GM18858 (cell line): Measurements from ENCODE around the gene PPP1R17.

Experiments
- ATAC-seq: cut with Tn5 transposase; IDR thresholded peaks from one replicate; pipeline ENCODE4 v1.9.1; 2021; ENCODE audit not compliant: unreplicated experiment

The PPP1R17 gene

DNA sequence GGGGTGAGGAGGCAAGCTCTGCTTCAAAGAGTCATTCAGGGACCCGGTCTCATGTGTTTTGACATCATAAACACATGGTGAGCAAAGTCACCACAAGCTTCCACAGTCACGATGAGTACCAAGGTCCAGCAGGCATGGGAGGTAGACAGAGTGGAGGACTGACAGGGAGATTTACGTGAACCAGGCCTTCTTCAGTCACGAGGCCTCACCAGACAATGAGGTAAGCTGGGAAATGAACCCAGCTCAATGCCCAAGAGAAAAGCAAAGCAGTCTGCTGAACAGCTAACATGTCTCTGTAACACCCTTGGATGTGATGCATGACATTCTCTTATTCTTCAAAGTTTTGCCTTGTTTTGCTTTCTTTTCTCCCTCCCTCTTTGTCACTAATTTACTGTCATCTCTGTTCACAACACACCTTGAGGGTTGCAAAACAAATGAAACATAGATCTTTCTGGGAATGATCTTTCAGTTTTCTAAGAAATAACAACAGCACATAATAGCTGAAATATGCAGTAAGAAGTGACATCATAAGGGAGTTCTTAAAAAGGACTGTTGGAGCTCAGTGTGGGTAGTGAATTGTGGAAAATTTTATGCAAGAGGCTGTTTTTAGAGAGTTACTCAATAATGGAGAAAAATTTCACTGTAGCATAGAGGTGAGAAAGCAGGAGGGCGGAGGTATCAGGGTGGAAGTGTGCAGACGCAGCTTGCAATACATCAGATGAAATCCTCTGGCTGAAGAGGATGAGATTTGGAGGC is 9.0 kb downstream of the PPP1R17 start:
- no peak for ATAC-seq

- no peak for ATAC-seq
These were observed 12.0 kb downstream of the PPP1R17 start for GRCh38 chr7:31699050-31699449.

- ATAC-seq, result no peak
These were observed 15.3 kb downstream of the PPP1R17 start for GRCh38 chr7:31702354-31702753.

DNA sequence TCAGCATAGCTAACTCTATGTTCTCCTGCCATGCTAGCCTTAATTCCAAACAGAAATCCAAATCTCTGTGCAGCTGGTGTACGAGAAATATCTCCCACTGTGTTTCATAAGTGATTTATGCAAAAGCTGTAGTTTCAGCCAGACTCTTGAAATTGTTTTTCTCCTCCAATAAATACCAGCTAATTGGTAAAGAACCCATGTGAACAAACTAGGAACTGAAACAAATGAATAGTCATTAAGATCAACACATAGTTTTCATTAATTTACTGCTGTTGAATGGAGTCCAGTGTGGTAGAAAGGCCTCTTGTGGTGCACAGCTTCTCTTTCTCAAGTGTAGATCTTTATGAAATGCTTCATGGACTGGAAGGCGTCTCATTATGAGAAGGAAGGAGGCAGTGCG is 18.4 kb downstream of the PPP1R17 start:
- ATAC-seq, result peak; percentile 63

DNA sequence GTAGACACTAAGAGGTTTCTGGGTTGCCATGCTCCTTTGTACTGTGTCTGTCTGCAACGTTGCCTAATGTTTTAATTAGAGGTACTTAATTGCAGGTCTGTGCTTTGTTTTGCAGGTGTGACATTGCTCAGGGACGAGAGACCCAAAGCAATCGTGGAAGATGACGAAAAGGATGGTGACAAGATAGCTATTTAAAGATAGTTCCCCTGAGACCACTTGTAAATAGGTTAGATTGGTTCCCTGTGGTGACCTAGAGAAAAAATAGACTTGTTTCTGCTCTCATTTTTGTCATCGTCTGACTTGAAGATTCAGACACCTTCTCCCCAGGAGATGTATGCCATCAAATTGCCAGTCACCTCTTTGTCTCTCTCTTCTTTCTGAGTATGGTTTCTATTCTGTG is 20.1 kb downstream of the PPP1R17 start:
- no peak for ATAC-seq

- no peak for ATAC-seq
These were observed 23.2 kb downstream of the PPP1R17 start for GRCh38 chr7:31710171-31710570.

GRCh38 chr7:31716355-31716754 is 29.3 kb downstream of the PPP1R17 start:
- no peak for ATAC-seq

DNA sequence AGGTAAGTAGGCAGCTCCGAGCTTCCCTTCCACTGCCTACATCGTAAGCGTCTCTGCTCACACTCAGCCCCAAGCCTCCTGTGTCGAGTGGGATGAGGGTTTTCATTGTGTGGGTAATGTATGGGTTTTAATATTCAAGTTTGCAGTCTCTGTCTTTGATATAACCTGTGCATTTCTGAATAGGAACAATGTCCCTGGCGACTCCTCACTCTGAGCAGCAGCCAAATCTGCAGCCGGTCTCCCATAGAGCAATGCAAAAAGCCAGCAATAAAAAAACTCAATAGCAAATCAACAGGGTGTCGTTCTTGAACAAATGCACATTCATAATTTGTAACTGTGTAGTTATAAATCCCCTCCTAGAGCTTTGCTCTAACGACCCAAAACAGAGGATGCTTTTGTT is 33.4 kb downstream of the PPP1R17 start:
- ATAC-seq, result no peak

GRCh38 chr7:31724696-31725095 is 37.7 kb downstream of the PPP1R17 start:
- no peak for ATAC-seq

GRCh38 chr7:31729195-31729804 is 42.3 kb downstream of the PPP1R17 start:
- ATAC-seq, result no peak

- ATAC-seq, result no peak
These were observed 47.4 kb downstream of the PPP1R17 start for GRCh38 chr7:31734456-31734855.

DNA sequence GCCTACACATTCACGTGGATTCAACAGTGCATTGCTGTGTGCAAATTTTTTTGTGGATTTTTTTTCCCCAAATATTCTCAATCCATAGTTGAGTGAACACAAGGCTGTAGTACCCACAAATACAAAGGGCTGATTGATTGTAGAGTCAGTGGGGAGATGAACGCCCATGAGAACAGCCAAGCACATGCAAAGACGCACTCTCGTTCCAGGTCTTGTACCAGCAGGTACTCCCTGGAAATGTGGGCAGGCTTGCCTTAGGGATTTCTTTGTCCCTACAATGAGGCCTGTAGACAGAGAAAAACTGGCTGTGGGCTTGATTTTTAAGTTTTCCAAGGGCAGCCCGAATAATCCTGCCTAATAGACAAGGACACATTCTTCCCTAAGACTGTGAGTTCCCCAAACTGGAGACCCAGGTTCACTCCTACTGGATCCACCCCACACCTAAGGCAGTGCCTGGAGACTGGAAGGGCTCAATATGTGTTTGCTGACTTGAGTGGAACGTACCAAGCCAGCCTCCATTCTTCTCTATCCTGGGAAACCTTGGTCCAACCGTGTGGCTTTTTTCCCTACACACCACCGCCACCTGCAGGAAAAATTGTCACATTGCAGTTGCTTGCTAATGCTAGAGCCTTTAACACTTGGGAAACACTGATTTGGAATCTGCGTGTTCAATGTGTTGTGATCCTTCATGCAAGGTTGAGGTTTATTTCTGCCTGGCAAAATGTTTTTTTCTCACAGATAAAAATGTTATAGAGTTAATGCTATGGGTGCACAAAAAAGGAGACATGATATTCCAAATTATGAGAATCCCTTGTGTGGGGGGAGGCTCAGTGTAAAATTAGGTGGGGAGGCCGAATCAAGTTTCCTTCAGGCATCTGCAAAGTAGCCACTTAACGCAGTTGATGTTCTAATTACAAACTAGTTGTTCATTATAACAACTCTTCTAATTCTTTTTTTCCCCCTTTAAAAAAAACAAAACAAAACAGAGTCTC is 49.3 kb downstream of the PPP1R17 start:
- no peak for ATAC-seq

- no peak for ATAC-seq
These were observed 54.8 kb downstream of the PPP1R17 start for GRCh38 chr7:31741852-31742251.

DNA sequence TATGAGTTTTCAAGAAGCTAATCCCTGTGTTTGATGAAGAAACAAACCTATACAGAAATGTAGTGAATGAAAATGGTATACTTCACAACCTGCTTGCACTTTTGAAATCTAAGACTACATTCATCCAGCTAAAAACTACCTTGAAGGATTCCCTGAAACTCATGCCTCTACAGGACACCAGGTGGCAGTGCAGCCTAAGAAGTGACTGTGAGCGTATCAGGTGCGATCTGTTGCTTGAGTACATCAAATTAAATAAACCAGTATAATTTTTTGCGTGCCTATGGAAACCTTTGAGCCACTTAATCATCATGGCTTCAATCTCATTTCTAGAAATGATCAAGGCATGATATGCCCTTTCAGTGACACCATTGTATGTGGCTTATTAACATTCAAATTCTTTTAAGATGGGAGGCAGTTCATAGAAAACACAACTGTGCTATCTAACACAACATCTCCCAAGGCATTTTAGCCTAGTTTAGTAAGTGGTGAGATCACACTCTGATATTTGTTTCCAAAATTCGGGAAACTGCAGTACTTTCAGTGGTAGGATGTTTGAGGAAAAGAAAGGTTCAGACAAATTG is 57.4 kb downstream of the PPP1R17 start:
- ATAC-seq, result no peak

DNA sequence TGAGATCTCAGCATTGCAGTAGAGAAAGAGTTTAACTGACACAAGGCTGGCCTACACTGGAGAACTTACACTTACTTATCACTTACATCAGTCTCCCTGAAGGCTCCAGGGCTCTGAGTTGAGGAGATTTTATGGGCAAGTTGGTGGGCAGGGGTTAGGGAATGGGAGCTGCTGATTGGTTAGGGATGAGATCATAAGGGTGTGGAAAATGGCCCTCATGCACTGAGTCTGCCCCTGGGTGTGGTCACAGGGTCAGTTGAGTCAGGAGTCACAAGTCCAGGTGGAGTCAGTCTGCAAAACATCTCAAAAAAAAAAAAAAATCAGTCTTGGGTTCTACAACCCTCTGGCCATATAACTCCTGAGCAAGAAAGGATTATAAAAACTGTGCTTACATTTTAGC is 60.5 kb downstream of the PPP1R17 start:
- no peak for ATAC-seq

GRCh38 chr7:31748084-31748483 is 61.1 kb downstream of the PPP1R17 start:
- no peak for ATAC-seq

DNA sequence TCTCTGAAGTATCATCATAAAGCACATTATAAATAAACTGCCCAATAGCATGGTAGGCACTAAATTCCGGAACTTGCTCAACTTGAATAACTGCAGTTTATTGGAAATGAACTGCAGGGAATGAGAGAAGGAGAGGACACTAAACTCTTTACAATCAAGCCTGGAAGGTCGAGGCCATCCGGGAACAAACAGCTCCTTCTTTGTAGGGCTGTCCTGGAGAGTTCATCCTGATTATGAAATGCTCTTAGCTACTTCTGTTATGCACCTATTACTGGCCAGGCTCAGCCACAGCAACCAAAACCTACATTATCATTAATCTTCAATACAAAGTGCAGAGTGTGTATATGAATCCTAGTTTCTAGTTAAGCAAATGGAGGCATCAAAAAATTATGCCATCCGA is 64.7 kb downstream of the PPP1R17 start:
- no peak for ATAC-seq
